T-helper 9 cell (primary cell): ENCODE measurements around the gene YBX2.
A peak's percentile ranks its signal among the peaks of the same experiment; 100 is the strongest.
"Not testable (repeated sequence)": the region's sequence is repeated elsewhere in the genome, so short reads cannot be mapped to it uniquely, and the experiment has no call there.

ENCODE experiments used
- DNase-seq: peaks from one replicate; pipeline ENCODE4 v3.0.0-alpha.2; 2020

YBX2 gene

GRCh38 chr17:7262192-7262934 is 32.1 kb downstream of the YBX2 start, which contains the start of gene CLDN7:
CLDN7 (minus strand) TSS chr17:7262478; CDS start chr17:7262043, 435 bp downstream.
- DNase-seq = no peak

DNA sequence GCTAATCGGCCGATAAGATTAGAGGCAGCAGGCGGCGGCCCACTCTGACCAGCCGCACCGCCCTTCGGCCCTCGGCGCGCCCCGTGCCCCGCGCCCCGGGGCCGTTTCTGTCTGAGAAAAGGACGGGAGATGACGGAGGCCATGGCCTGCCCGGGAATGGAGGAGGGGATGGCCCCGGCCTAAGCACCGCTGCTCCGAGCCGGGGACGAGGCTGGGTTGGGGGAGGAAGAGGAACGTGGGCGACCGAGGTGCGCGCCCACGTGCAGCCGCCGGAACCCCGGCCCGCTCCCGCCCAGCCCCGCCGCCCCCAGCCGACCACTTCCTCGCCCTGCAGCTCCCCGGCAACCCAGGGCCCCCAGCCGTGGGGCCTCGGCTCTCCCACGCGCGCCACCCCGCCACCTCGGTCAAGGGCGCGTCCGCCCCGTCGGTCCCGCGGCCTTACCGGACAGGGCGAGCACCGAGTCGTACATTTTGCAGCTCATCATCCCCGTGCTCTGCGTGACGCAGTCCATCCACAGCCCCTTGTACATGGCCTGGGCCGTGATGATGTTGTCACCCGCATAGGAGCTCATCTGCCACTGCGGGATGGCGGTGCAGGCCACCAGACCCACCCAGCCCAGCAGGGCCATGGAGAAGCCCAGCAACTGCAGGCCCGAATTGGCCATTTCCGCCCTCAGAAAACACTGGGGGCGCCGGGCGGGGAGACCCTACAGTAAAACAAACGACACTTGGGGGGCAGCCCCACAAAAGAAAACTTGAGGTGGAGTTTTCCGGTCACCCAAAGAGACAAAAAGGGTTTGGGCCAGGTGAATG is 32.9 kb downstream of the YBX2 start:
- no peak for DNase-seq

DNA sequence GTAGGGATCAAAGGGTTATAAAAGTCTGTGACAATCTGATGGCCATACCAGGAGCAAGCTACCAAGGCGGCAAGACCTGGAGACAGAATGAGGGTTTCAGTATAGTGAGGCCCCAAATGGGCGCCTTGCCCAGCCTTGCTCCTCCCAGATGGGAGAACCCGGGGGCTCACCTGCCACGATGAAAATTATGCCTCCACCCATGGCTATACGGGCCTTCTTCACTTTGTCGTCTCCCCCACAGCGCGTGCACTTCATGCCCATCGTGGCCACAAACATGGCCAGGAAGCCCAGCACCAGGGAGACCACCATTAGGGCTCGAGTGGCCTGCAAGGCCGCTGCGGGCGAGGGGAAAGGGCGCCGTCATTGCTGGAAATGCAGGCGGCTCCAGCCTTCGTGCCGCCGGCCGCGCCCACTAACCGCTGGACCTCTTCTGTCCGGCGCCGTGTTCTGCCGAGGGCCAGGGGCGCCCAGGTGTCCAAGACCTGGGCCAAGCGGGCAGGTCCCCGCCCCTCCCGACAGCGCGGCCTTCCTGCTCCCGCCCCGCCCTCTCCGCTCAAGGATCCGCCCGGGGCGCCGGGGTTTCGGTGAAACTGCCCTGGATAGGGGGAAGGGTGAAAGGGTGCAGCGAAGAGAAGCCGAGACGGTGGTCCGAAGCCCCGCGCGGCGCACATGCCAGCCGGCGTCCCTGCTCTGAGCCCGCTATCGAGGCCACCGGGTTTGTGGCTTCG is 33.6 kb downstream of the YBX2 start:
- DNase-seq = no peak

GRCh38 chr17:7260151-7260550 is 34.3 kb downstream of the YBX2 start:
- no peak for DNase-seq

DNA sequence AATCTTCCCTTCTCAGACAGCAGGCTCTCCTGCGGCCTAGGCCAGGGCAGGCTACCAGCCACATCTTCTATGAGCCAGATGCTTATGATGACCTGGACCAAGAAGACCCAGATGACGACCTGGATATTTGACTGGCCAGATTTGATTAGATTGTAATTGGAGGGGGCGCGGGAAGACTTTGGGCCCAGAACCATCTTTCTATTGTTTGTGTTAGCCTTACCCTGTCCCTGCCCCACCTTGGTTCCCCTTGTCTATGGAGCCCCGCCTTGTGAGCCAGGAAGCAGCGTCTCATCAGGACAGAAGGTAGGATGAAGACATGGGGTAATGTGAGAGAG is 34.9 kb downstream of the YBX2 start:
- DNase-seq = no peak

GRCh38 chr17:7258731-7259554 is 35.5 kb downstream of the YBX2 start:
- no peak for DNase-seq

DNA sequence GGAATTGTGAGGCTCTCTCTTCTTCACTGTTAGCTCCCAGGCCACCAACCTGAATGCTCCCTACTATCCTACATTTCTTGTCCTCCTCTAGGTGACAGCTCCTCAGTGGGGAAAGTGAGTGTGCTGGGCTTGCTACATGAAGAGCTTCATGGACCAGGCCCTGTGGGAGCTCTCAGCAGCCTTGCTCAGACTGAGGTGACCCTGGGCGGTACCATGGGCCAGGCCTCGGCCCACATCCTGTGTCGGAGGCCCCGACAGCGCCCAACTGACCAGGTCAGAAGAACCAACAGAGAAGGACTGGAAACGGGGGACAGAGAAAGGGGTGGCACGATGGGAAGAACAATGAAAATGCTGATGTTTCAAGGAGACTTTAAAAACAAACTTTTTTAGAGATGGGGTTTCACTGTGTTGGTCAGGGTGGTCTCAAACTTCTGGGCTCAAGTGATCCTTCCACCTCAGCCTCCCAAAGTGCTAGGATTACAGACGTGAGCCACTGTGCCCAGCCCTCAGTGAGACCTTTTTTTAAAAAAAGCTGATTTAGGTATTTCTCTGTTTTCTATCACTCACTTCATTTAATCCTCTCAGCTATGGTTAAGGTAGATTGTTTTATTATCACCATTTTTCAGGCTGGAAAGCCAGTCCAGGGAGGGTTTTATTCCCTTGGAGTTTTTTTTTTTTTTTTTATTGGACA is 37.5 kb downstream of the YBX2 start:
- no peak for DNase-seq

- DNase-seq = no peak
These were observed 39.9 kb downstream of the YBX2 start for GRCh38 chr17:7254511-7254910.

DNA sequence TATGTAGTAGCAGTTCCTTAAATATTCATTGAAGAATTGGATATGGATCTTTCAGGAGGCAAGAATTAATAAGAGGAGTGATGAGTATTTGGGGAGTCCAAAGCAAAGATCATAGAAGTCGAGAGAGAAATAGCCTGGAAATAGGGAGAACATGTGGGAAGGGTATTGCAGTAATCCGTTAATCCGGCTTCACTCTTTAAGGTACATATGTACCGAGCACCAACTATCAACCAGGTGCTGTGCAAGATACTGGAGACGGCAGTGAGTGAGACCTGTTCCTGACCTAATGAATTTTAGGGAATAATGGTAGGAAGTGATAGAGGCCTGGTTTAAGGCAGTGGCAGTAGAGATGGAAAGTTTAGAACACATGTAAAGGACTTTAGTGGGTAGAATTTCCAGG is 41.4 kb downstream of the YBX2 start:
- no peak for DNase-seq

DNA sequence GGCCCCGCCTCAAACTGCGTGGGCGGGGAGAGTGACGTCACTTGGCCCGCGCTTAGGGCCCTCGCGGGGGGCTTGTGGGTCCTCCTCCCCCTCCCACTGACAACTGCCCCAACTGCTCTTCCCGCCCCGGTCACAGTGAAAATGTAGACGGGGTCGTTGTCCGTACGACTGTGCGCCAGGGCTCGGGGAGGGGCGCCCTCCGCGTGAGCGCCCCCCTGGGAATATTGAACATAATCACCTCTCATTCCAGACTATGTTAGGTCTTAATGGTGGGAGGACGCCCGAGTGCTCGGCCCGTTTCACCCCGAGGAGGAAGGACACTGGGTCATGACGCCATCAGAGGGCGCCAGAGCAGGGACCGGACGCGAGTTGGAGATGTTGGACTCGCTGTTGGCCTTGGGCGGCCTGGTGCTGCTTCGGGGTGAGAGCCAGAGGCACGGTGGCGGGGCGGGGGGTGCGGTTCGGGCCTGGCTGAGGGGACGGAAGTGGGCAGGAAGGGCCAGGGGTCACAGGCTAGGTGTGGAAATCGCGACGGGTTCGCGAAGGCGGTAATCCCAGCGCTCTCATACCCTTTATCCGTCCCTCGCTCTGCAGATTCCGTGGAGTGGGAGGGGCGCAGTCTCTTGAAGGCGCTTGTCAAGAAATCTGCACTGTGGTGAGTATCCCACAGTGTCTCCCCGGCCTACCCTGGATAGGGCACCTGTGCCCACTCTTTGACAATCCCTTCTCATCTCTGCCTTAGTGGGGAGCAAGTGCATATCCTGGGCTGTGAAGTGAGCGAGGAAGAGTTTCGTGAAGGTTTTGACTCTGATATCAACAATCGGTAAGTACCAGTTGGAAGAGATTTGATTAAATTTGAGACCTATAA is 42.0 kb downstream of the YBX2 start, which contains the start of gene ELP5:
TSS of gene ELP5 (plus strand) at position 40 of the 868 bp plus-strand sequence. CDS start at position 376, 336 bp downstream.
- peak; percentile 83 for DNase-seq

DNA sequence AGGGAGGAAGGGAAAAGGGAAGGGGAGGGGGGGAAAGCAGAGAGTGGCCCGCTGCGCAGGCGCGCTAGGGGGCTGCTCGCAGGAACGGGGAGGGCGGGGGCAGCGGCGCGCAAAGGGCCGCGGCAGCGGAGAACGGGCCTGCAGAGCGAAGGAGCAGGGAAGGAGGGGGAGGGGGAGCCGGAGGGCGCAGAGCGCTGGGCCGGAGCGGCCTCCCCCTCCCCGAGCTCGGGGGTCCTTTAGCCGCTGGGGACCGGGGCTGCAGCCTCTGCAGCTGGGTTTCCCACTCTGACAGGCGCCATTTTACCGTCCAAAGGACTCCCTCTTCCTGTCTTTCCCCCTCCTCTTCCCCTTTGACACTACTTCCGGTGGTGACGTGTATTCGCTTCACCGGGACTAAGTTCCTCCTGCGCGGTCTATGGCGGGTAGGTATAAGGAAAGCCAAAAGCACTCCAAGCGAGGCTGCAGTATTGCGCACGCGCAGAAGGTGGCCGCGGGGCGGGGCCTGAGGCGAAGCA is 42.7 kb downstream of the YBX2 start, which contains the start of gene CTDNEP1:
TSS of gene CTDNEP1 (minus strand) at position 74 of the 515 bp plus-strand sequence. CDS start 438 bp downstream, outside the sequence.
- DNase-seq = peak; percentile 99

DNA sequence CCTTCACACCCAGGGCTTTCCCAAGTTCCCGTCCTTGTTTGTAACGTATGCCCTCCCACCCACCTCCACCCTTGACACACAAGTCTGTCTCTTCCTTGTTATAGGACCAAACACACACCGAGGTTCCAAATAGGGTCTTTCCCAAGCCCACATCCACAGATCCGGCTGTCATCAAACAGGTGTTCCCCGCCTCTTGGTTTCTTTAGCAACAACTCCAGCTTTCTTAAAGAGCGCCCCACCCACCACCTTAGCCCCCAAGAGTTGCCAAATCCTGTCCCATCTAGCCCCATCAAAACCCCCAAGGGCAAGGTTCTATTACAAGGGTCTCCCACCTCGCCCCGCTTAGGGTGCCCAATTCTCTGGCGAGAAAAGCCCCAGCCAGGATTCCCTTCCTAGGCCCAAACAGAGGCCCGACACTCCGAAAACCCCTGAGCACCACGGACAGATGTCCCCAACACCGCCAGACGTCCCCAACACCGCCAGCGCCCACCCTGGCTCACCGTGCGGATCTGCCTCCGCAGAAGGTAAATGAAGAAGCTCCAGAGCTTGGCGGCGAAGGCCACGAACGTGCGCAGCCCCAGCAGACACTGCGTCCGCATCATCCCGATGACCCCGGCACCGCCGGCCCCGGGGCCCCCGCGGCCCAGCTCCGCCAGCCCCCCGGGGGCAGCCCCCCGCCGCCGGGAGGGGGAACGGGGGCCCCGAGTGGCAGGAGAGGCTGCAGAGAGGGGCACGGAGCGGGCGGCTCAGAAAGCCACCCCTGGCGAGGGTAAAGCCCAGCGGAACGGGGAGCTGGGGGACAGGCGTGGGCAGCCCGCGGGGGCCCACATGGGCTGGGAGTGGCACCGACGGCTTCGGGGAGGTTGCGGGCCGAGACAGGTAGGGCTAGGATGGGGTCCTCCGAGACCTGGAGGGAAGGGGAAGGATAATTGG is 43.5 kb downstream of the YBX2 start:
- no peak for DNase-seq

- DNase-seq = no peak
These were observed 44.6 kb downstream of the YBX2 start for GRCh38 chr17:7249830-7250229.

- DNase-seq = no peak
These were observed 45.2 kb downstream of the YBX2 start for GRCh38 chr17:7249214-7249613.

- no peak for DNase-seq
These were observed 45.6 kb downstream of the YBX2 start for GRCh38 chr17:7248796-7249195.

GRCh38 chr17:7246779-7247178 is 47.7 kb downstream of the YBX2 start:
- no peak for DNase-seq

- not testable (repeated sequence) for DNase-seq
These were observed 50.6 kb downstream of the YBX2 start for GRCh38 chr17:7243838-7244237.

- no peak for DNase-seq
These were observed 51.0 kb downstream of the YBX2 start for GRCh38 chr17:7243453-7243729.

- DNase-seq = peak; percentile 91
These were observed 51.6 kb downstream of the YBX2 start for GRCh38 chr17:7242717-7243452.
